Hematopoietic multipotent progenitor cell (in vitro differentiated cells): ENCODE measurements around the gene UBQLN4. TPM values are rescaled to one million over a fixed set of nuclear protein-coding genes. Genes with fewer than 3 reads are reported as not detected.

Experiments used
- total RNA-seq: library from RNA; depleted of rRNA; stranded (reverse); fragments of >200 nt; gene quantifications from one replicate; pipeline ENCODE4 v1.2.3, GENCODE V29; 2012

UBQLN4 gene
- total RNA-seq, 1 donor, result 17.5 TPM

Other genes with a start within 250 kb of the UBQLN4 start
- gene GON4L, start 196.6 kb downstream of the UBQLN4 start, total RNA-seq, result 26.4 TPM
- 27.2 TPM for gene SYT11, start 194.2 kb downstream of the UBQLN4 start, total RNA-seq
- 45.8 TPM for gene RIT1, start 142.4 kb downstream of the UBQLN4 start, total RNA-seq
- 45.2 TPM for gene KHDC4, start 119.4 kb downstream of the UBQLN4 start, total RNA-seq
- not detected for gene RXFP4, start 112.2 kb downstream of the UBQLN4 start, total RNA-seq
- gene ARHGEF2, start 75.3 kb downstream of the UBQLN4 start, total RNA-seq, result 291 TPM
- 713 TPM for gene SSR2, start 32.8 kb downstream of the UBQLN4 start, total RNA-seq
- gene LAMTOR2, start 984 bp upstream of the UBQLN4 start, total RNA-seq, result 68.1 TPM
- gene RAB25, start 7.4 kb upstream of the UBQLN4 start, total RNA-seq, result under 0.01 TPM
- gene MEX3A, start 28.7 kb upstream of the UBQLN4 start, total RNA-seq, result 3.2 TPM
- 280 TPM for gene LMNA, start 60.9 kb upstream of the UBQLN4 start, total RNA-seq
- 15.1 TPM for gene SEMA4A, start 99.8 kb upstream of the UBQLN4 start, total RNA-seq
- gene SLC25A44, start 140.3 kb upstream of the UBQLN4 start, total RNA-seq, result 13.2 TPM
- gene PMF1, start 159.2 kb upstream of the UBQLN4 start, total RNA-seq, result 103 TPM
- 1.9 TPM for gene BGLAP, start 188.4 kb upstream of the UBQLN4 start, total RNA-seq
- 2.2 TPM for gene PAQR6, start 194.3 kb upstream of the UBQLN4 start, total RNA-seq
- 52.5 TPM for gene SMG5, start 229.0 kb upstream of the UBQLN4 start, total RNA-seq
- gene TMEM79, start 230.5 kb upstream of the UBQLN4 start, total RNA-seq, result 4.8 TPM
- gene GLMP, start 241.9 kb upstream of the UBQLN4 start, total RNA-seq, result 50.1 TPM
- gene VHLL, start 245.5 kb upstream of the UBQLN4 start, total RNA-seq, result not detected